Measurements from ENCODE around the gene MPO.

MPO gene

DNA sequence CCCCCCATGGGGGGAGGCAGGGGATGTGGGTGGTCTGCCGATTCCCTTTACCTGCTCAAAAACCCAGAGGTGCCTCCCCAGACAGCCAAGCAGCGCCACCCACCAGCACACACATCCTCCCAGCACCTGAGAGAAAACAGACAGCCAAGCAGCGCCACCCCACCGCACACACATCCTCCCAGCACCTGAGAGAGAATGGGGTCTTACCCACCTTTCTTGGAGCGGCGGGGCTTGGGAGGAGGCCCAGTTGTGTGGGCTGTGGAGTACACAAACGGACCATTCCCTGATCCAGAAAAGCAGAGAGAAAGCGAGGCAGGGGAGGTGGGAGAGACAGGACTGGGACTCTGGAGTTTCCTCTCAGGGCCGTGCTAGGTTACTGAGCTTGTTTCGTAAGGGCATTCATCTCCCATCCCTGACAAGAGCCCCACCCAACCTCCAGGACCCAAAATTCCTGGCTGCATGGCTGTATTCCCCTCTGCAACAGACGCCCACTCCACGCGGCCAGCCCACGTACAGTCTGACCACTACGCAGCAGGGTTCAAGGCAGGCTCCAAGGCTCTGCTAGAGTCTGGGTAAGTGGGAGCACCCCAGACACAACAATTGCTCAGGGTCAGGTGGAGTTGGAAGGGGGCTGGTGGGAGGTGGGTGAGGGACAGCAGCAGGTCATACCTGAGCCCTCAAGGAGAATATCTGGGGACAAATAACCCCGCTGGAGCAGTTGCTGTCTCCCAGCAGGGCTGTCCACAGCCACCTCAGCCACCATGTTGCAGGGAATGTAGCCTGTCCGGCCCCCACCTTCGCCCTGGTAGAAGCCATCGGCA, 25.6 kb upstream of the MPO start:
- DNase-seq (ENCODE audit: low read depth): no peak

DNA sequence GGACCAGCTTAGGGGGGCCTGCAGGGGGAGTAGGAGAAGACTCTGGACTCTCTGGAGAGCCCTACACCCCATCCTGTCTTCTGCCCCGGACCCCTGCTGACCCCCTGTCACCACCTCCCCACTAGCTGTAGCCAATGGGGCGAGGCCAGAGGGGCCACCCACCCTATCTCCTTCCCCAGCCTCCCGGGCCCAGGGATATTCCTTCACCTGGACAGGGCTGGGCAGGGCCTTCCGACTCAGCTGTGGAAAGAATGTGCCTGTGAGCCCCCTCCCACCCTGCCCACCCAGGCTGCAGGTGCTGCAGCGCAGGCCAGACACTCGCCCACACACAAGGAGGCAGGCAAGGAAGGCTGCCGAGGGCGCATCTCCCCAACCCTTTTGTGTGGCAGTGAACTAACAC, 24.9 kb upstream of the MPO start:
- no peak for DNase-seq (ENCODE audit: low read depth)

GRCh38 chr17:58304750-58305486, 24.2 kb upstream of the MPO start:
- DNase-seq (ENCODE audit: low read depth): no peak

DNA sequence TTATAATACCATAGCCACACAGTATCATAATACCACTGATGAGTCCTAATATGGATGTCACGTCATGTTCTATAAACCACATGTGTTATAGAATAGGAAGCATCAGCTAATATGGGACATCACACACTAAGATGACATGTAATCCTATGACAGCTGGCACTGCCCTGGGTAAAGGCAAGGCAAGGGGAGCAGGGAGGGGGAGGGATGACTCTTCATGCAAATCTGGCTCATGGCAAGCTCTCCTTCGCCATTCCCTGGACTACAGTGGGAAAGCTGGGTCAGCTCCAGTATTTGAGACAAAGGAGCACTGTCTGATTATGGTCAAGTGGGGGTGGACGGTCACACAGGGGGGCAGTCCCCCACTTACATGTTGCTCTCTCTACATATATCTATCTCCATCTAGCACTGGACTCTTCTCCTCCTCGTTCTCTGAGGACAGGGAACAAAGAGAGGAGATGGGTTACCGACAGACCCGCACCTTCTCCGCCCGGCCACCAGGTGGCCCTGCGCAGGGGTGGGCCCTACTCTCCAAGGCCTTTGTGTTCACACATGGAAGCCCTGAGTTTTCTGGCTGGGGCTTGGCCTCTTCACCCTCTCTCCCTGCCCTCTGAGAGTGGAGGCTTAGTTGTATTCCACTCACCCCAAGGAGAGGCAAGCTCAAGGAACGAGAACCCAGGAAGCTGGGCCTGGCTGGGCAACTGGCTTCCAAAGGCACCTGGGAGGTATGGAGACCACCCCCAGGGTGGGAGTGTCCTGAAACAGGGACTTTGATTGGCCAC, 23.4 kb upstream of the MPO start:
- DNase-seq (ENCODE audit: low read depth): peak; percentile 7

DNA sequence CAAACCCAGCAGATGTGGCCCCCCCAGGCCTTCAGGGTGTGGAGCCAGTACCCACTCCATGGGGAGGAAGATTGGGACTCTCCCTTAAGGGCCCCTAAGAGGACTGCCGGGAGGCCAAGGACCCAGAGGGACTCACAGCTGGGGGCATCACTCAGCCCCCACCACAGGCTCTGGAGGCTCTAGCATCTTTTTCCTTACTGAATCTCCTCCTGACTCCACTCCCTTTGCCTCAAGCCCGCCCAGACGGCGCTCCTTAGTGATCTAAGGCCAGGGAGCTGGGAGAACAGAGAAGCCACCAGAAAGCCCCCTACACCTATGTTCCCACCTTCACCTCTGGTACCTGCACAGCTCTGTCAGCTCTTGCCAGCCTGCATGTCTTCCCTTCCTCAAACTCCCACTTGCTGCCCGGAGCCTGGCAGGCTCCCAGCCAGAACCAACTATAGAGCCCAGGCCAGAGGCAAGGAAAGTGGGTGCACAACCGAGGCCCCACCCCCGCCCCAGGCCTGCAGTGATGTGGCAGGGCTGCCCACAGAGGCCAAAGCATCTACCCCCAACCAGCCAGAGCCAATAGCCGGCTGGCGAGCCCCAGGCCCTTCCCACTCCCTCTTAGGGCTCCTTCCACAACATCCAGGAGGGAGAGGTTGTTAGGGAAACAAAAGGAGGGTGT, 22.3 kb upstream of the MPO start:
- no peak for DNase-seq (ENCODE audit: low read depth)

DNA sequence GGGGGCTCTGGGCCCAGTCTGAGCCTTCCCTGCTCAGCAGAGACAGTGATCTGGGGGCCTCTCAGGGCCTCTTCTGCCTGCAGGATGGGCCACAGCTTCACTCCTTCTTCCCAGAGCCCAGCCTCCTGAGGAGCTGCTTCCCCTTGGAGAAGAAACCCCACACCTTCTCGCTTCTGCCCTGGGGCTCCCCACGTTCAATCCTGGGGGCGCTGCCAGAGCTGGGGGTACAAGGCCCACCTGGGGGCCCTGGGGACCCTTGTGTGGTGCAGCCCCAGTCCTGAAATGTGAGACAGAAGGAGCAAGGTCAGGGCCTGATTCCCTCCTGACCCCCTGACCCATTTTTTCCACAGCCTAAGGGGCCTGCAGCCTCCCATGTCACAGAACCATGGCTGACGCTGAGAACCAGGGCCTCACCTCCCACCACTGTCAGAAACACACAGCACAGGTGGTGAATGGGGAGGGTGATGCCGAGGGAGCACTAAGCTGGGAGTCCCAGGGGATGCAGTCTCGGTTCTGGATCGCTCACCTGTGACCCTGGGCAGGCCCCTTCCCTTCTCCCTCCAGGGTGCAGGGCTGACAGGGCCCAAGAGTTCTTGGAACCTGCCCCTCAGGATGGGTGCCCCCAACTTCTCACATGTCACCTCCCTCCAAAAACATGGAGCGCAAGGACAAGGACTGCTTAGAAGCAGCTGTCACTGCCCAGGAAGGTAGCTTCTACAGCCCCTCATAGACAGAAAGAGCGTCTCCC, 21.6 kb upstream of the MPO start:
- DNase-seq (ENCODE audit: low read depth): no peak

DNA sequence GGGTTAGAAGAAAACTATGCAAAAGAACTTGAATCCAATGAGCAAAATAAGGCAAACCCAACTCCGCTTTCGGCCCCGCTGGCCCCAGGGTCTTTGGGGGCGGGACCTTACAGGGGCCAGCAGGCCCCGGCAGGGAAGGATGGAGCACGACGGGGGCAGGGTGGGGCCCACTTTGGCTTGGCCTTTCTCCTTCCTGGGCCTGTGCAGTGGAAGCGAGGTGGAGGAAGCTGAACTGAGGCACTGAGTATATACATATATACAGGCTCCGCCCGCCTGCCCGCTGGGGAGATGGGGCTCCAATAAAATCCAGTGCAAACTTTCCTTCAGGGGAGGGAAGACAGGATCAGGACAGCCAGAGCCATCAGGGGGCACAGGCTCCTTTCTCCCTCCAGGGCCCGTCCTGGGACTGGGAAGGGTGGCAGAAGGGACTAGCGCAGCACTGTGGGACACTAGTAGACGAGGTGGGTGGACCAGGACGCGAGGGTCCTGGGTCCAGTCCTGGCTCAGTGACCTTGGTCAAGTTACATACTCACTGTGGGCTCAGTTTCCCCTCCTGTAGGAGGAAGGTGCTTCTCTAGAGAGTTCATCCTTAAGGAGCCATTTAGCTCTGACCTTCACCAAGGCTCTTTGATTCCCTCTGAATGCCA, 20.9 kb upstream of the MPO start:
- no peak for DNase-seq (ENCODE audit: low read depth)

DNA sequence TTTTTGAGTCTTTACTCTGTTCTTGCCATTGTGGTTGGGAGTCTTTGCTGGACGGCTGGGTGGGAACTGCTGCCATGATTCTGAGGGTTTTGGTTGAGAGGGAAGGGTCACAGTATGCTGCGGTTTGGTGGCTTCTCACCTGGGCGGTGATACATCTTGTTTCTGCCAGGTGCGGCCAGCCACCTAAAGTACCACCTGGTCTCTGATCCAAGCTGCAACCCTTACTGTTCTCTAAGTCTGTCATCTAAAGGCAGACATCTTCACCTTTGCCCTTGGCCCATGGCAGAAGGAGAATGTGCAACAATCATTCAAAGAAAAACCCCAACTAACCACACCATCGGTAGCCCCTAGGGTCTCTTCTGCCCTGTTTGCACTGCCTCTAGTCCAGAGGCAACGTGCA, 19.6 kb upstream of the MPO start:
- DNase-seq (ENCODE audit: low read depth): no peak

DNA sequence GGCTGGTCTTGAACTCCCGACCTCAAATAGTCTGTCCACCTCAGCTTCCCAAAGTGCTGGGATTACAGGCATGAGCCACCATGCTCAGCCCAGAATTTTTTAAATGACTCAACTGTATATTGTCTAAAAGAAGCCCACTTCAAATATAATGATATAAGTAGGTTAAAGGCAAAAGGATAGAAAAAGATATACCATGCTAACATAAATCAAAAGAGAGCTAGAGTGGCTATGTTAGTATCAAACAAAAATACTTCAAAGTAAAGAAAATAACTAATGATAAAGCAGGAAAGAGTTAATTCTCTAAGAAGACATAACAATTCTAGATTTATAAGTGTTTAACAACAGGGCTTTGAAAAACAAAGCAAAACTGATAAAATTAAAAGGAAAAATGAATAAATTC, 13.3 kb upstream of the MPO start:
- DNase-seq (ENCODE audit: low read depth): no peak

DNA sequence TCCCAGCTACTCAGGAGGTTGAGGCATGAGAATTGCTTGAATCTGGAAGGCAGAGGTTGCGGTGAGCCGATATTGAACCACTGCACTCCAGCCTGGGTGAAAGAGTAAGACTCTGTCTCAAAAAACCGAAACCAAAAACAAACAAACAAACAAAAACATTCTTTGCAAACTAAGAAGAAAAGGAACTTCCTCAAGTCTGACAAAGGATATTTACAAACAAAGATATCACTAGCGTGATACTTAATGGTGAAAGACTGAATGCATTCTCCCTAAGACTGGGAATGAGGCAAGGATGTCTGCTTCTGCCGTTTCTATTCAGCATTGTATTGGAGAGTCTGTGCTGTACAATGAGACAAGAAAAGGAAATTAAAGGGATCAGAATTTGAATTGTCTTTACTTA, 10.5 kb upstream of the MPO start:
- DNase-seq (ENCODE audit: low read depth): no peak

GRCh38 chr17:58289869-58290268, 9.1 kb upstream of the MPO start:
- no peak for DNase-seq (ENCODE audit: low read depth)

GRCh38 chr17:58285422-58285810, 4.7 kb upstream of the MPO start:
- DNase-seq (ENCODE audit: low read depth): no peak

GRCh38 chr17:58284613-58285421, 4.1 kb upstream of the MPO start:
- no peak for DNase-seq (ENCODE audit: low read depth)

GRCh38 chr17:58283674-58284612, 3.2 kb upstream of the MPO start:
- no peak for DNase-seq (ENCODE audit: low read depth)

DNA sequence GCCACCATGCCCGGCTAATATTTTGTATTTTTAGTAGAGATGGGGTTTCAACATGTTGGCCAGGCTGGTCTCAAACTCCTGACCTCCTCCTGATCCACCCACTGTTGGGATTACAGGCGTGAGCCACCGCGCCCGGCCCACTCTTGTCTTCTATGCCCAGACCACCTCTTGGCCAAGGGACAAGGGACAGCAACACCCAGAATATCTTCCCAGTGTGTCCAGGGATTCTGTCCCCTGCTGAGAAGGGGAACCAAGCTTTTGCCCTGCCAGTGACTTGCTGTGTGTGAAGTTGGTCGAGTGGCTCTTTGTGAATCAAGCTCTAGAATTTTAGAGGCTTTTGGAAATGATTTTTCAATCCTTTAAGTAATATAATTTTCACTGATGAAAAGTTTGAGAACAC, 1.7 kb upstream of the MPO start:
- no peak for DNase-seq (ENCODE audit: low read depth)

- DNase-seq (ENCODE audit: low read depth): no peak
Measured at GRCh38 chr17:58281511-58282011, 826 bp upstream of the MPO start.

DNA sequence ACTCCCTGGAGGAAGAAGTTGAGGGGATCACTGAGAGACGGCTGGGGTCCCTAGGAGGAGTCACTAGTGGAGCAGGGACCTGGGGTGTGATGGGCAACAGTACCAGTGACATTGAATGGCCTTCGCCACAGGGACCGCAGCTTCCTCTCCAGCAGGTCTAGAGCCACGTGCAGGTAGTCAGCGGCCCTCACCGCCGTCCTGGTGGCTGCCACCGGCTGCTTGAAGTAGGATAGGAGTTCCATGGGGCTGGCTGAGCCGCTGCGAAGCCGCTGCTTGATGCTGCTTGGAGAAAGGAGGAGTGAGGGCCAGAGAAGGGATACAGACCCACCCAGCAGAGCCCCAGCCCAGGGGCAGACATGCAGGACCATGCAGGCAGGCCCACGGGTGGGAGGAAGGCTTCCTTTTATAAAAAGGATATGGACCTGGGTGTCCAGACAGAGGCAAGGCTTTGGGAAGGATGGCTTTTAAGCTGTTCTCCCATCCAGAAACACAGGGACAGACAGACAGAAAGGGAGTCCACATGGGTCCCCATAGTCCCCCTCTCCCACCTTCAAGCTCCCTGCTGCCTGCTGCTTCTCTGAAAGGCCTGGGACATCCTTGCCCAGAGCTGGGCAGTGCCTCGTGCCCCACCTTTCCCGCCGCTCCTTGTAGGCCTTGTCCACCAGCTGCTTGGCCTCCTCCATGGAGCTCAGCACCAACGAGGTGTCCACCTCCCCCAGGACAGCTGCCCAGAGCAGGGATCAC, 827 bp downstream of the MPO start:
- DNase-seq (ENCODE audit: low read depth): no peak
